Natural killer cell (primary cell): ENCODE results near the gene TMEM30A. TPM values are rescaled to one million over a fixed set of nuclear protein-coding genes. Genes with fewer than 3 reads are reported as not detected.

Experiments
- ATAC-seq, 3 donors: fragments of 150-1000 bp in 2 of 3; fragments of 200-7000 bp in 1 of 3; cut with Tn5 transposase; 1 replicate in 1 of 3; 2 replicates in 2 of 3; pipeline ENCODE4 v1.10.0; 2021; ENCODE audit warnings: mild to moderate bottlenecking in 2 of 3, moderate library complexity in 2 of 3
- DNase-seq, 2 donors: peaks; one replicate each; pipeline versions ENCODE4 v3.0.0 to v3.0.0-alpha.2; 2013 to 2021; ENCODE audit warnings: mixed read lengths in 1 of 2
- H3K27ac ChIP-seq: one replicate; pipeline ENCODE4 v1.5.1; 2013; ENCODE audit warnings: mild to moderate bottlenecking, low read length
- H3K27me3 ChIP-seq: one replicate; pipeline ENCODE4 v1.6.1; 2013; ENCODE audit warnings: low read length; ENCODE audit not compliant: control insufficient read depth, insufficient read depth
- H3K36me3 ChIP-seq: one replicate; pipeline ENCODE4 v1.6.1; 2013; ENCODE audit warnings: low read length; ENCODE audit not compliant: control insufficient read depth, insufficient read depth
- H3K4me1 ChIP-seq: one replicate; pipeline ENCODE4 v1.6.1; 2013; ENCODE audit warnings: low read length; ENCODE audit not compliant: control insufficient read depth, insufficient read depth
- H3K4me3 ChIP-seq: one replicate; pipeline ENCODE4 v1.5.1; 2013; ENCODE audit warnings: low read length
- H3K9me3 ChIP-seq: one replicate; pipeline ENCODE4 v1.6.1; 2013; ENCODE audit warnings: low read length; ENCODE audit not compliant: control insufficient read depth, insufficient read depth
- H3K27ac Mint-ChIP-seq, 2 donors: one replicate each; pipeline ENCODE4 v1.8.0; 2022; ENCODE audit warnings: mild to moderate bottlenecking in 2 of 2, mixed read lengths in 2 of 2, moderate library complexity in 1 of 2
- H3K27me3 Mint-ChIP-seq, 2 donors: one replicate each; pipeline ENCODE4 v1.8.0; 2022; ENCODE audit warnings: low read depth in 2 of 2, mixed read lengths in 2 of 2
- H3K36me3 Mint-ChIP-seq: one replicate; pipeline ENCODE4 v1.8.0; 2022; ENCODE audit warnings: mixed read lengths
- H3K4me1 Mint-ChIP-seq, 2 donors: one replicate each; pipeline ENCODE4 v1.8.0; 2022; ENCODE audit warnings: mixed read lengths in 2 of 2
- H3K4me3 Mint-ChIP-seq: one replicate; pipeline ENCODE4 v1.8.0; 2022; ENCODE audit warnings: mild to moderate bottlenecking, moderate library complexity, mixed read lengths
- H3K9me3 Mint-ChIP-seq, 2 donors: one replicate each; pipeline ENCODE4 v1.8.0; 2022; ENCODE audit warnings: mixed read lengths in 2 of 2
- WGBS: methylation state at CpG from one replicate; pipeline ENCODE4 v1.1.7; 2013; ENCODE audit warnings: missing lambda C conversion rate; ENCODE audit not compliant: insufficient coverage; 5-methylcytosine and 5-hydroxymethylcytosine counted together
- intact Hi-C: fragments of 100-400 bp; cut with micrococcal nuclease; formaldehyde crosslinking; loops from one replicate; pipeline ENCODE4 v1.14.2; 2022
- total RNA-seq, 4 donors: library from RNA; stranded (reverse); fragments of 120-200 nt in 1 of 4; gene quantifications; one replicate each; pipeline versions ENCODE4 v1.2.3 to v1.2.4, GENCODE V29; 2013 to 2022
- TF ChIP-seq, protein P1 (sequence below): fragments of 200-600 bp; IDR thresholded peaks from one replicate; pipeline ENCODE4 v1.8.0; 2022; ENCODE audit warnings: antibody characterized with exemption

TMEM30A gene
- total RNA-seq, 3 donors from 2014 or later (not counting 1 experiment from before 2014, with no cell fraction given): 43.8 to 72.0 (median 60.7) TPM

DNA sequence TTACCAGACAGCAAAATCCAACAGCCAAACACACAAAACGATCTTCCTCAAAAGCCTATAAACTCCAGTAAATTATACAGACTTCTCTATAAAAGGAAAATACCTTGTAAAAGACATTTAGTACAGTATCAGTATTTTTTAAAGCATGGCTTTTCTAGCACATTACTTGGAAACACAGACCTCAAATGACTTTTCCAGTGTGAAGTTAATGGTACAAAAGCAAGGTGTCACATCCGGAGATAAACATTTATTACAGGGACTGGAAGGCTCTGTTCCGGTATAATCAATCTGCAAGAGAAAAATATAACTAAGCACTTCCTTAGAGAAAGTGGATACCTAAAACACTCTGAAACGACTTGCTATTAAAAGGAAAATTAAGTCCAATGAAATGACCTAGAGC is 17.1 kb downstream of the TMEM30A start:
- H3K36me3 Mint-ChIP-seq: no peaks in the 10 kb centered on the region
- DNase-seq (no peak), ATAC-seq (no peak)
- TF ChIP-seq, protein P1, sequence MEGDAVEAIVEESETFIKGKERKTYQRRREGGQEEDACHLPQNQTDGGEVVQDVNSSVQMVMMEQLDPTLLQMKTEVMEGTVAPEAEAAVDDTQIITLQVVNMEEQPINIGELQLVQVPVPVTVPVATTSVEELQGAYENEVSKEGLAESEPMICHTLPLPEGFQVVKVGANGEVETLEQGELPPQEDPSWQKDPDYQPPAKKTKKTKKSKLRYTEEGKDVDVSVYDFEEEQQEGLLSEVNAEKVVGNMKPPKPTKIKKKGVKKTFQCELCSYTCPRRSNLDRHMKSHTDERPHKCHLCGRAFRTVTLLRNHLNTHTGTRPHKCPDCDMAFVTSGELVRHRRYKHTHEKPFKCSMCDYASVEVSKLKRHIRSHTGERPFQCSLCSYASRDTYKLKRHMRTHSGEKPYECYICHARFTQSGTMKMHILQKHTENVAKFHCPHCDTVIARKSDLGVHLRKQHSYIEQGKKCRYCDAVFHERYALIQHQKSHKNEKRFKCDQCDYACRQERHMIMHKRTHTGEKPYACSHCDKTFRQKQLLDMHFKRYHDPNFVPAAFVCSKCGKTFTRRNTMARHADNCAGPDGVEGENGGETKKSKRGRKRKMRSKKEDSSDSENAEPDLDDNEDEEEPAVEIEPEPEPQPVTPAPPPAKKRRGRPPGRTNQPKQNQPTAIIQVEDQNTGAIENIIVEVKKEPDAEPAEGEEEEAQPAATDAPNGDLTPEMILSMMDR: no peak
- Histone ChIP-seq H3K9me3 (no peaks in the 10 kb centered on the region), H3K27me3 (no peaks in the 10 kb centered on the region), H3K4me1 (no peaks in the 10 kb centered on the region), H3K36me3 (peaks cover 24% of the 10 kb centered on the region), H3K27ac (no peak overlapping the region), H3K4me3 (no peak overlapping the region)
- WGBS: 53% methylated on average over 2 of the region's 4 CpGs
- intact Hi-C loops: no loop called here
- peaks cover 33 to 41% of the 10 kb centered on the region in 2 donors for H3K4me1 Mint-ChIP-seq
- H3K27me3 Mint-ChIP-seq: no peaks in the 10 kb centered on the region
- H3K9me3 Mint-ChIP-seq: no peaks in the 10 kb centered on the region
- peak overlapping the region in 1 of 2 donors; percentile 45 for H3K27ac Mint-ChIP-seq
- H3K4me3 Mint-ChIP-seq: no peak overlapping the region

DNA sequence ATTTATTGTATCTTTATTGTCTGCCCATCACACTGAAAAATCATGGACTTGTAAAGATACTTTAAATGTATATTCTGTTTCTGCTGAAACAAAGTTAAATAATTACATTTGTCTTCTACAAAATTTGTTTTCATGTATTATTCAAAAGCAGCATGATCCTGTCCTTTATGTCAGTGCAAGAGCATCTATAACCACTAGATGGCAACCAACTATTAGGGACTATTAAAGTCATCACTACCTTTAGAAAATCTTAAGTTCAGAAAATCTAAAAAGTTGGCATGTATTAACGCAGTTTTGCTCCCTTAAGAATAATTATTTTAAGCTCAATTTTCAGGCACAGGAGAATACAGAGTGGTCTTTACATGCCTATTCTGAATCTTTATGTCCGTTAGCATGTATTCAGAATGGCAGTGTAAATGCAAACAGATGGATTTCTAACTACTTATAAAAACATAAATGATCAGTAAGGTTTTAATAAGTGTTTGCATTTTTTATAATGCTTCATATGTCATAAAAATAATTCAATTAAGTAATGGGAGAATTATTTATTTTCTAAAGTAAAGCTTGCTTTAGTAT is 17.8 kb downstream of the TMEM30A start:
- TF ChIP-seq, protein P1: peak; percentile 88
- peak; percentile 61 to 77 (median 76) for ATAC-seq
- Histone ChIP-seq H3K36me3 (peaks cover 23% of the 10 kb centered on the region), H3K4me3 (no peak overlapping the region), H3K4me1 (no peaks in the 10 kb centered on the region), H3K9me3 (no peaks in the 10 kb centered on the region), H3K27me3 (no peaks in the 10 kb centered on the region), H3K27ac (no peak overlapping the region)
- no peak overlapping the region for H3K27ac Mint-ChIP-seq
- peak in 1 of 2 donors; percentile 68 for DNase-seq
- 67% methylated on average over 1 of the region's 2 CpGs for WGBS
- intact Hi-C loops: loop anchor here (1.0 kb wide), 1 partner anchor 259 kb away; no protein-coding TSS in a partner anchor
- H3K9me3 Mint-ChIP-seq: no peaks in the 10 kb centered on the region
- H3K4me3 Mint-ChIP-seq: no peak overlapping the region
- H3K36me3 Mint-ChIP-seq: no peaks in the 10 kb centered on the region
- peaks cover 27 to 36% of the 10 kb centered on the region in 2 donors for H3K4me1 Mint-ChIP-seq
- H3K27me3 Mint-ChIP-seq: no peaks in the 10 kb centered on the region

DNA sequence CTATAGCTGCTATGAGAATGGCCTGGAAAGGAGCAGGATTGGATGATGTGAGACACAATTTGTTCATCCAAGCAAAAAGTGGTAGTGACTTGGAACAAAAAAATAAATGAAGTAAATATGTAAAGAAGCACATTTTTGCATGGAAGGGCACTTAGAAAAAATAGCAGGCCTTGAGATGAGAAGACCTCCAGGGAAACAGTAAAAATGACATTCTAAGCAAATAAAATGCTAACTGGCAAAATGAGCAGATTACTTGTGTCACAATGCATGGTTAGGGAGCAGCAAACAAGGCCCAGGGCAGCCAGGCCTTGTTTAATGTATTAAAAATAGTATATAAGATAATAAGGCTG is 21.2 kb downstream of the TMEM30A start:
- Histone ChIP-seq H3K4me3 (no peak overlapping the region), H3K36me3 (peaks cover 45% of the 10 kb centered on the region), H3K27me3 (no peaks in the 10 kb centered on the region), H3K9me3 (no peaks in the 10 kb centered on the region), H3K4me1 (no peaks in the 10 kb centered on the region), H3K27ac (no peak overlapping the region)
- Mint-ChIP-seq H3K4me3 (no peak overlapping the region), H3K4me1 (peaks cover 3 to 10% of the 10 kb centered on the region in 2 donors), H3K27me3 (no peaks in the 10 kb centered on the region), H3K27ac (no peak overlapping the region), H3K36me3 (no peaks in the 10 kb centered on the region), H3K9me3 (no peaks in the 10 kb centered on the region)
- ATAC-seq (no peak), DNase-seq (no peak)
- TF ChIP-seq, protein P1: no peak
- intact Hi-C loops: no loop called here
